ENCODE measurements around the gene ATF6B. TPM values are rescaled to one million over a fixed set of nuclear protein-coding genes. Genes with fewer than 3 reads are reported as not detected.
A peak's percentile ranks its signal among the peaks of the same experiment; 100 is the strongest.

Gene ATF6B
- total RNA-seq, 1 donor from 2014 or later = 21.5 TPM

DNA sequence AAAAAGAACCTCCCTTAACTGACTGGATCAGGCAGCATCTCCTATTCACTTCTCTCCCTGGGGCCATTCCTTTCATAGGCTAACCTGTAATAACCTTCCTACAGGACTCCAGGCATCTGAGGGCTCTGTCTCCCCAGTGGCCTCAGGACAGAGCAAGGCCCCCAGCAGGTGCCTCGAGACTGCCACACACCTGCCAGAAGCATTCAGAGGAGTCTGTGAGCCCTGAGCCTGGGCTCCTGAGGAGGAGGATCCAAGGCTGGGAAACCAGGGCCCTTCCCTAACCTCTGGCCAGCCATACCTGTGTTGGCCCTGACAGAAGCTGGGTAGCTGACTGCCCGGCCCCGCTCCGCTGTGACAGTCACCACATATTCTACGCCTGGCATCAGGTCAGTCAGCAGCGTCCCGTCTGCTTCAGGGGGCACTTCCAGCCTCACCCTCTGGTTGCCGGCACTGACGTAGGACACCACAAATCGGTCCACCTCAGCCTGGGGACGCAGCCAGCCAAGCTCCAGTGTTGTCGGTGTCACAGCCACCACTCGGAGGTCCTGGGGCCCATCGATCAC lies 39.5 kb downstream of the ATF6B start:
- intact Hi-C loops (cut with DNase I) = no loop called here

DNA sequence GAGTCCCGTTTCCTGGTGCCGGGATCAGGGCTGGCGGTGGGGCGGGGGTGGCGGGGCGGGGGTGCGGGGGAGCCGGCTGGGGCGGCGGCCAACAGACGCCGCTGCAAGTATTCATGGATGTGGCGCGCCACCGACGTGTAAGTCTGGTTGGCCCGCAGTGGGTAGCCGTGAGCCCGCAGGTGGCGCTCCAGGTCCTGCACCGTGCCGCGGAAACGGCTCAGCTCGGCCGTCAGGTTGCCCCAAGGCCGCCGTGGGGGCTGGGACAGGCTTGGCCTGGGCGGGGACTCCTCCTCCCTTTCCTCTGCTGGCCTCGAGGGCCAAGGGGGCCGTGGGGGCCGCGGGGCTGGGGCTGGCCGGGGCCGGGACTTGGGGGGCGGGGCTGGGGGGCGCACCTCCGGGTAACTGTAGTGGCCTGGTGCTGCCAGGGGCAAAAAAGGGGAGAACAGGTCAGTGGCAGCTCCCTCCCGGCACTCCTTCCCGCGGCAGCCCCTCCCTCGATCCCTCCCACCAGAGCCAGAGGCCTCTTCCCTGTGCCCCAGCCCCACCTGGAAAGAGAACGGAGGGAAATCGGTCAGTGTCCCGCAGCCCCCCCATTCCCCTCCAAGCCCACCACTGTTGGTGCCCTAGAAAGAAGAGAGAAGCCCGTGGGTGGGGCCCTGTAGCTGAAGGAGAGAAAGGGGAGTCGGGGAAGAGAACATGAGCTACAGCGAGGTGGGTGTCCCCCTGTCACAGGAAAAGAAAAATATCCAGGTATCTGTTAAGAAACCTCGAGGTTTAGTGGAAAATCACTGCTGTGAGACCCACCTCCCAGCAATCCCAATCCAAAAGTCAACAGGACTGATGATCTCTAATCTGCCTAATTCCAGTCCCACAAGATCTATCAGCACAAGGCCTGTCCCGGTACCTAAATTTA lies 40.2 kb downstream of the ATF6B start:
- intact Hi-C loops (cut with DNase I) = no loop called here
- ATAC-seq (ENCODE audit: poor library complexity) = peak; percentile 86
- DNase-seq = peak; percentile 91

More for the DNA sequence above, 39.5 kb downstream of the ATF6B start:
- ATAC-seq (ENCODE audit: poor library complexity) (no peak), DNase-seq (no peak)

DNA sequence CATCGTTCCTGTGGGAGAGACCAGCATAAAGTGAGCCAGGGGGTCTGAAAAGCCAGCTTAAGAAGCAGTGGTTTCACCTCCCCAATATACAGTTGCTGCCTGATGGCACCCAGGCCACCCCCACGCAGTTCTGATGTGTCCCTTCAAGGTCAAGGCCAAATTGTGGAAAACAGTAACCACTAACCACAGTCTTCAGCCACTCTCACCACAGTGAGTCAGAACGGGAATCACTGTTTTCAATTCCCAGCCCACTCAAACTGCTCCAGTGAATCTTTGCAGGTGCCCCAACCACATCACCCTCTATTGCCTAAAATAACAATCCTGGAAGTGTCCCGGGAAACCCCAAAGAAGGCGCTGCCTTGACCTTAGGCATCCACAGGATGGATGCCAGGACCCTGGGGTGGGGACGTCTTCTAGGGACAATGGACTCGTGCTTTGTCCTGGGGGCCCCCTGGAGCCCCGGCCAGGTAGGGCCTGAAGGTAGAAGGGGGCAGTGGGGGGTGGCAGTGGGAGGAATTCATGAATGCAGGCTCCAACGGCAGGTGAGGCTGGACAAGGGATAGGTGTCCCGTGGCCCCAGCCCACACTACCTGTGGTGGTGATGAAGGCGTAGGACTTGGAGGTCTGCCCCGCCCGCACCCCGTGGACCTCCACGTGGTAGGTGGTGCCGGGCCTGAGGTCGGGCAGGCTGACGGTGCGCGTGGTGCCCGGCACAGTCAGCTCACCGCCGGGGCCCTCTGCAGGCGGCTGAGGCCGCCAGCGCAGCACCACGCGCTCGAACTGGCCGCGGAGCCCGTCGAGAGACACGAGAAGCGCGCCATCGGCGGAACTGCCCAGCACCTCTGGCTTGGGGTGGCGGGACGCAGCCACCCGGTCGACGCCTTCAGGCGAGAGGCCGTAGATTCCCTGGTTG lies 41.1 kb downstream of the ATF6B start:
- peak; percentile 2 for ATAC-seq (ENCODE audit: poor library complexity)
- no peak for DNase-seq
- intact Hi-C loops (cut with DNase I) = no loop called here

- ATAC-seq (ENCODE audit: poor library complexity) (no peak), DNase-seq (peak; percentile 17)
- intact Hi-C loops (cut with DNase I) = no loop called here
Observed at GRCh38 chr6:32085759-32086459, 42.1 kb downstream of the ATF6B start.

GRCh38 chr6:32084780-32085179 lies 43.3 kb downstream of the ATF6B start:
- DNase-seq (no peak), ATAC-seq (ENCODE audit: poor library complexity) (no peak)
- intact Hi-C loops (cut with DNase I) = no loop called here

GRCh38 chr6:32083812-32084768 lies 44.0 kb downstream of the ATF6B start:
- ATAC-seq (ENCODE audit: poor library complexity) (no peak), DNase-seq (peak; percentile 38)
- intact Hi-C loops (cut with DNase I) = no loop called here

GRCh38 chr6:32082935-32083334 lies 45.1 kb downstream of the ATF6B start:
- peak; percentile 75 for DNase-seq
- peak; percentile 49 for ATAC-seq (ENCODE audit: poor library complexity)
- intact Hi-C loops (cut with DNase I) = no loop called here

GRCh38 chr6:32082478-32082877 lies 45.6 kb downstream of the ATF6B start:
- DNase-seq = peak; percentile 29
- ATAC-seq (ENCODE audit: poor library complexity) = no peak
- intact Hi-C loops (cut with DNase I) = no loop called here

DNA sequence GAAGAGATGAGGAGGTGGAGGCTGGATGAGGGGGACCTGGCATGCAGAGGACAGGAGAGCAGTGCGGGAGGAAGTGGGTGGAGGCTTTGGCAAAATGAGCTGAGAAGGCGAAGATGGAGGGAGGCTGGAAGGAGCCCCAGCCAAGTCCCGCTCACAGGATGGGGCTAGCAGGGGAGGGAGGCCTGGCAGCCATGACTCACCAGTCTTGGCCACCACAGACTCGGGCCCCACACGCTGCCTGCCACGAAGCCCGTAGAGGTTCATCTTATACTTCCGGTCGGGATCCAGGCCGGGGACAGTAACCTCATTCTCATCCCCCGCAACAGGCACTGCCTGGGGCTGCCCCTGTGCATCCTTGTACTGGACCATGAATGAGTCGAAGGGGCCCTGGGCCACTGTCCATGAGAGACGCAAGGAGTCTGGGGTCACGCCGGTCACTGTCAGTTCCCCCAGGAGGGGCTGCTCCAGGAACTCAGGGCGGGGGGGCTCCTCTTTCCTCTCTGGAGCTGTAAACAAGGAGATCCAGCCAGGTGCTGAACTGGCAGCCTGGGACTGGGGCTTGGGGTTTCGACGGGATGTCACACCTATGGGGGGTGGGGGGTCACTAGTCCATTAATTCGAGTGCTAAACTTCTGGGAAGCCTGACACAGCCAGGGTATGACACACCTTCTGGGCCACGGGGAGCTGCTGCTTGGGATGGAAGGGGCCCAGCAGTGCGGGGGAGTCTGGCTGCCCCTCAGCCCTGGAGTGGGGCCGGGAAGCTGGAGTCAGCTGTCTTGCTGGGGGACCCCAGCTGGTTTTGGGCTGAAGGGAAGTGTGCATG lies 46.7 kb downstream of the ATF6B start:
- DNase-seq (peak; percentile 87), ATAC-seq (ENCODE audit: poor library complexity) (peak; percentile 69)
- intact Hi-C loops (cut with DNase I) = no loop called here

GRCh38 chr6:32079566-32080290 lies 48.3 kb downstream of the ATF6B start:
- no peak for ATAC-seq (ENCODE audit: poor library complexity)
- intact Hi-C loops (cut with DNase I) = no loop called here

GRCh38 chr6:32076321-32076809 lies 51.7 kb downstream of the ATF6B start:
- intact Hi-C loops (cut with DNase I) = no loop called here
- DNase-seq (peak; percentile 75), ATAC-seq (ENCODE audit: poor library complexity) (peak; percentile 38)

More at GRCh38 chr6:32079566-32080290, 48.3 kb downstream of the ATF6B start:
- DNase-seq = no peak

- intact Hi-C loops (cut with DNase I) = no loop called here
- DNase-seq (no peak), ATAC-seq (ENCODE audit: poor library complexity) (no peak)
Observed at GRCh38 chr6:32075781-32076180, 52.3 kb downstream of the ATF6B start.

GRCh38 chr6:32074996-32075532 lies 53.0 kb downstream of the ATF6B start:
- DNase-seq (peak; percentile 24), ATAC-seq (ENCODE audit: poor library complexity) (no peak)
- intact Hi-C loops (cut with DNase I) = no loop called here

DNA sequence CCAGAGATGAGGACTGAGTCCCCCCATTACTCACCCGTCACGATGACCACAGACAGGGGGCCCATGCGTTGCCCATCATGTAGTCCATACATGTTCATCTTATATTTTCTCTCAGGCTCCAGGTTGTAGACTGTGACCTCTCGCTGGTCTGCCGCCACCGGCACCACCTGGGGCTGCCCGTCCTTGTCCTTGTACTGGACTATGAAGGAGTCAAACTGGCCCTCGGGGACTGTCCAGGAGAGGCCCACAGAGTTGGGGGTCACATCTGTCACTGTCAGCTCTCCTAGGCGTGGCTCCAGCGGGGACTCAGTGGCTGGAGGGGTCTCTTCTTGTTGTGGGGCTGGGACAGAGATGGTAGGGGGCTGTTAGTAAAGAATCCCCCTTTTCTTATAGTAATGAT lies 54.4 kb downstream of the ATF6B start:
- DNase-seq (peak; percentile 44), ATAC-seq (ENCODE audit: poor library complexity) (no peak)
- intact Hi-C loops (cut with DNase I) = no loop called here

DNA sequence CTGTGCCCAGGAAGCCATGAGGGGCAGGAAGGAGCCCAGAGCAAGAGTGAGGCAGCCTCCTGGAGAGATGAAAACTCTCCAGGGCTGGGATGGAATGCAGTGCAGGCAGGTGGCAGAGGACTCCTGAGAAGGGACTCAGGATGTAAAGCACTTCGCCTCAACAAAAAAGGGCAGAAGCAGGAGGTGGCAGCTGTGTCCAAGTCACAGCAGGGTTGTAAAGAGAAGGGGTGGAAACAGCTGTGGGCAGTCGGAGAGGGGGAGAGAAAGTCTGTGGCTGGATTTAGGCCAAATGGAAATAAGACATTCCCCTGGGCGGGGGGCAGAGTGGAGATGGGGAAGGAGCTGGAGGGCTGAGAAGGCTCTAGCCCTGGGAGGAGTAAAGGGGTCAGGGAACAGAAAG lies 54.9 kb downstream of the ATF6B start:
- intact Hi-C loops (cut with DNase I) = no loop called here
- DNase-seq (no peak), ATAC-seq (ENCODE audit: poor library complexity) (no peak)
